Common myeloid progenitor, CD34-positive (primary cell): ENCODE results near the gene SORCS3.

Source experiments
- CTCF ChIA-PET: fragments of 350-600 bp; sonication (Branson Sonifier 250); formaldehyde crosslinking; loops from one replicate; lab custom pipeline; 2021; ENCODE audit warnings: antibody characterized with exemption; lab: Charles Lee
- POLR2A ChIA-PET: fragments of 350-600 bp; sonication (Branson Sonifier 250); formaldehyde crosslinking; loops from one replicate; lab custom pipeline; 2021; ENCODE audit warnings: antibody characterized with exemption; lab: Charles Lee
- DNase-seq, 3 donors: peaks; one replicate each; pipeline versions ENCODE4 v3.0.0 to v3.0.0-alpha.2; 2013
- H3K27ac ChIP-seq, 2 experiments: 1 replicate in 1 of 2; 2 replicates in 1 of 2; pipeline ENCODE4 v1.7.0; 2013; ENCODE audit warnings: inconsistent platforms in 2 of 2, low read length in 2 of 2, mild to moderate bottlenecking in 2 of 2, low read depth in 1 of 2, moderate library complexity in 1 of 2; ENCODE audit not compliant: severe bottlenecking in 2 of 2, insufficient read depth in 1 of 2, poor library complexity in 1 of 2
- H3K27me3 ChIP-seq, 5 experiments: replicated peaks in 2 of 5; 1 replicate in 3 of 5; 2 replicates in 2 of 5; pipeline versions ENCODE4 v1.6.1 to v1.7.0; 2013; ENCODE audit warnings: low read length in 4 of 5, mild to moderate bottlenecking in 2 of 5, moderate library complexity in 2 of 5, inconsistent platforms in 1 of 5; ENCODE audit not compliant: insufficient read depth in 5 of 5, control insufficient read depth in 4 of 5
- H3K36me3 ChIP-seq, 4 experiments: 1 replicate in 2 of 4; 2 replicates in 2 of 4; pipeline versions ENCODE4 v1.6.1 to v1.7.0; 2013; ENCODE audit warnings: low read length in 3 of 4, control low read depth in 1 of 4, mild to moderate bottlenecking in 1 of 4; ENCODE audit not compliant: control insufficient read depth in 4 of 4, insufficient read depth in 4 of 4
- H3K4me1 ChIP-seq, 4 experiments: 1 replicate in 3 of 4; 2 replicates in 1 of 4; pipeline versions ENCODE4 v1.6.1 to v1.7.1; 2013; ENCODE audit warnings: low read length in 3 of 4, mild to moderate bottlenecking in 3 of 4, control low read depth in 1 of 4, inconsistent platforms in 1 of 4, moderate library complexity in 1 of 4; ENCODE audit not compliant: control insufficient read depth in 4 of 4, insufficient read depth in 4 of 4; ENCODE audit errors: control extremely low read depth in 1 of 4
- H3K4me3 ChIP-seq, 7 experiments: 1 replicate in 4 of 7; 2 replicates in 3 of 7; pipeline versions ENCODE4 v1.5.1 to v1.7.0; 2013; ENCODE audit warnings: mild to moderate bottlenecking in 7 of 7, low read length in 6 of 7, moderate library complexity in 6 of 7, inconsistent platforms in 2 of 7, low read depth in 2 of 7, control low read depth in 1 of 7; ENCODE audit not compliant: insufficient read depth in 4 of 7, control insufficient read depth in 1 of 7; ENCODE audit errors: extremely low read depth in 1 of 7
- H3K9me3 ChIP-seq, 5 experiments: 1 replicate in 4 of 5; 2 replicates in 1 of 5; pipeline versions ENCODE4 v1.6.1 to v1.7.1; 2013; ENCODE audit warnings: low read length in 4 of 5, mild to moderate bottlenecking in 2 of 5, inconsistent platforms in 1 of 5, low read depth in 1 of 5, moderate library complexity in 1 of 5; ENCODE audit not compliant: control insufficient read depth in 4 of 5, insufficient read depth in 2 of 5; ENCODE audit errors: control extremely low read depth in 1 of 5
- WGBS: methylation state at CpG from one replicate; pipeline ENCODE4 v1.1.5; 2013; ENCODE audit not compliant: insufficient coverage; 5-methylcytosine and 5-hydroxymethylcytosine counted together

The SORCS3 gene

DNA sequence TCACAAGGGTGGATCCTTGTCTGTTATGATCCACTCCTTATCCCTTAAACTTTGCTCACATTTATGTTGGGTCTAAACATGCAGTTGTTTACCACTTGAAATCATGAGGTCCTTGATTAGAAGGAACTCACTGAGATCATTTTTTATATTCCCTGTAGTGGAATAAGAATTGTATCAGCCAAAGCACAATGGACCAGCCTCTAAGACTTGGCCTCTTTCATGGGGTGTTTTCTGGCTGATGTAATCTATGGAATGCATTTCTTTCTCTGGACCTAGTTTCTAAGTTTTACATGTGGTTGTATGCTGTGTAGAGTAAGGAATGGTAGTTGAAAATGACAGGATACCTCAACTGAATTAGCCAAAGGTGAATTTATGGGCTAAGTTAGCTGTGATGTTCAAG, 376.6 kb downstream of the SORCS3 start:
- no peak overlapping the region for H3K27ac ChIP-seq
- POLR2A ChIA-PET, result no interaction called here
- H3K4me1 ChIP-seq, result no peaks in the 10 kb centered on the region
- H3K9me3 ChIP-seq, result no peaks in the 10 kb centered on the region
- CTCF ChIA-PET, result no interaction called here
- no peak for DNase-seq
- H3K27me3 ChIP-seq, result no peaks in the 10 kb centered on the region
- no peaks in the 10 kb centered on the region for H3K36me3 ChIP-seq
- no peak overlapping the region for H3K4me3 ChIP-seq

DNA sequence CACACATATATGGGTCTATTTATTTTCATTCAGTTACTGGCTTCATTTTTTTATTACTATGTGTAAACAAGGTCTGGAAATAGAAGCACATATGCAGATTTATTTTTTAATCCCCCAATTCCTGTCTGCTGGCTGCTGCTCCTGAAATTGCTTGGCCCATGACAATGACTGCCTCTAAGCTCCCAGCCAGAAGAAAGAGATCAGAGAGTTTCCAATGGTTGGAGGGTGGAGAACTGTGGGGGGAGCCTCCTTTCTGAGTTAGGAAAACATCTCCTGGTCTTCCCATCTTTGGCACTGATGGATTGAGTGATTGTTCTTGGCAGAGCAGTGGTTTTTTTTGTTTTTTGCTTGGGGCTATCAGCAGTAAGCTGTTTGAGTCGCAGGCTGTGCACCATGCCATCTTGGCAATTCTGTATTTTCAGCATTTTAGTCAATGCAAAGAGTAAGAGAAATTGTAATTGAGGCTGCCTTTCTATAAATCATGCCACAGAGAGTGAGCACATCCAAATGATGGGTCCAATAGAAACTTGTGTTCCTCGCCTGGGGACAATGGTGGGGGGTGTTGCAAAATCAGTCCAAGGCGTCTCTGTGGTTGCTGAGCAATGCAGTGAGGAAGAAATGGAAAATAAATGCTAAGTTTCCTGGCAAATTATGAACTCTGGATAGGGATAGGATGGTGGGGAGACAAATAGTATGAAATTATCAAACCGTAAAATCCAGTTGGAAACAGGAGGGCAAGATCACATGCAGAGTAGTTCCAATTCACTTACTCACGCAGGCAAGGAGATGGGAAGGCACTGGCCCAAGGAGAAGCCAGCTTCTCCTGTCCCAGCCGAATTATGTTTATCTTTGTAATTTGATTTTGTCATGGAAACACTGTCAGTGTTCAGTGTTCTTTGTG, 382.4 kb downstream of the SORCS3 start:
- Histone ChIP-seq H3K4me1 (no peaks in the 10 kb centered on the region), H3K4me3 (no peak overlapping the region), H3K27ac (no peak overlapping the region), H3K27me3 (no peaks in the 10 kb centered on the region), H3K9me3 (no peaks in the 10 kb centered on the region), H3K36me3 (no peaks in the 10 kb centered on the region)
- CTCF ChIA-PET, result no interaction called here
- POLR2A ChIA-PET, result no interaction called here
- no peak for DNase-seq
- 64% methylated on average over 4 of the region's 6 CpGs for WGBS

- ChIA-PET POLR2A (no interaction called here), CTCF (no interaction called here)
Measured at GRCh38 chr10:105024184-105024583, 383.1 kb downstream of the SORCS3 start.

DNA sequence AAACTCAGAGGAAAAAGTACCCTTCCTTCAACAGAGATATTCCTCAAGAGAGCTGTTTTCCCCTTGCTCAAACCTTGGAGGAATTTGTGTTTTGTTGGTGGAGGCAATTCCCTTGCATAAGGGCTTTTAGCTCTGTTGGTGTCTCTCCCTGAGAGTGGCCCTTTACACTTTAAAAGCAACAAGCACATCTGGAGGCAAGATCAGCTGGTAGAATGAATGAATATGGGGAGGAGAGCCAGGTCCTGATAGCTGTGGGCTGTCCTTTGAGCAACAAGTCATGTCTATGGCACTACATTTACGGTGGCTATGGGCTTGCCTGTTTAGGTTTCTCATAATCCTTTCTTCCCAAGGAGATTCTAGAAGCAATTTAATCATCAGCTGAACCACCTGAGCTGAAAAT, 384.0 kb downstream of the SORCS3 start:
- POLR2A ChIA-PET, result no interaction called here
- no peaks in the 10 kb centered on the region for H3K27me3 ChIP-seq
- CTCF ChIA-PET, result no interaction called here

More at GRCh38 chr10:105024184-105024583, 383.1 kb downstream of the SORCS3 start:
- no peak overlapping the region for H3K4me3 ChIP-seq
- H3K9me3 ChIP-seq, result no peaks in the 10 kb centered on the region
- no peak for DNase-seq
- H3K4me1 ChIP-seq, result no peaks in the 10 kb centered on the region
- H3K27ac ChIP-seq, result no peak overlapping the region
- no peaks in the 10 kb centered on the region for H3K27me3 ChIP-seq
- no peaks in the 10 kb centered on the region for H3K36me3 ChIP-seq

GRCh38 chr10:105026566-105026965, 385.5 kb downstream of the SORCS3 start:
- no peak for DNase-seq
- Histone ChIP-seq H3K4me1 (no peaks in the 10 kb centered on the region), H3K27ac (no peak overlapping the region), H3K27me3 (no peaks in the 10 kb centered on the region), H3K36me3 (no peaks in the 10 kb centered on the region), H3K4me3 (no peak overlapping the region), H3K9me3 (no peaks in the 10 kb centered on the region)
- WGBS, result 100% methylated on average over 2 of the region's 5 CpGs
- POLR2A ChIA-PET, result no interaction called here
- CTCF ChIA-PET, result no interaction called here

More for the DNA sequence above, 384.0 kb downstream of the SORCS3 start:
- H3K4me1 ChIP-seq, result no peaks in the 10 kb centered on the region
- no peaks in the 10 kb centered on the region for H3K36me3 ChIP-seq
- H3K9me3 ChIP-seq, result no peaks in the 10 kb centered on the region
- no peak for DNase-seq
- WGBS, result 89% methylated on average over 1 of the region's 1 CpG
- H3K4me3 ChIP-seq, result no peak overlapping the region
- H3K27ac ChIP-seq, result no peak overlapping the region

DNA sequence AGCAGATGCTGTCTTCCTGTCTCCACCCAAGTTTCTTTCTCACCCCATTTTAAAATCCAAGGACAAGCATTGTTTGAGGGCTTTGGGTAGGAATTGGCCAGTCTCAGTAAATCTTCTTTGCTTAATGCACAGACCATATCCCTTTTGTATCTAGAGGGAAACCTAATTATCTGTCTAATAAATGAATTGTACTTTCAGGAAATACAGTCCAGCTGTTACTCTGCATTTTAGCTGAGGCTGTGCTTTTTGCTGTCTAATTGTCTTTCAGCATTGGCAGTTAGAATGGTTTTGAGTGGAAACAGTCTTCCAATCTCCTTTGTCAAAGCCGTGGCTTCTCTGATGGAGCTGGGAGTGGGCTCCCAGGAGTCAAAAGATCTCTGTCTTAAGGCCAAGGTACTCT, 388.2 kb downstream of the SORCS3 start:
- Histone ChIP-seq H3K27me3 (no peaks in the 10 kb centered on the region), H3K27ac (no peak overlapping the region), H3K4me1 (no peaks in the 10 kb centered on the region), H3K9me3 (no peaks in the 10 kb centered on the region), H3K36me3 (no peaks in the 10 kb centered on the region), H3K4me3 (no peak overlapping the region)
- DNase-seq, result no peak
- 100% methylated on average over 1 of the region's 1 CpG for WGBS
- POLR2A ChIA-PET, result no interaction called here
- CTCF ChIA-PET, result no interaction called here

GRCh38 chr10:105037022-105037421, 395.9 kb downstream of the SORCS3 start:
- no peak for DNase-seq
- no peak overlapping the region for H3K27ac ChIP-seq
- H3K4me1 ChIP-seq, result no peaks in the 10 kb centered on the region
- no peak overlapping the region for H3K4me3 ChIP-seq
- ChIA-PET CTCF (no interaction called here), POLR2A (no interaction called here)
- peaks cover 0 to 2% (median 0%) of the 10 kb centered on the region in 5 experiments for H3K27me3 ChIP-seq
- no peaks in the 10 kb centered on the region for H3K9me3 ChIP-seq
- H3K36me3 ChIP-seq, result no peaks in the 10 kb centered on the region
